ENCODE results near the gene DOK3. TPM values are rescaled to one million over a fixed set of nuclear protein-coding genes. Genes with fewer than 3 reads are reported as not detected.

DOK3 gene
- 10 to 100 TPM in 1 of 4 donors, 1 to 10 TPM in 3; 2.1 to 52.0 (median 5.5) TPM for total RNA-seq

GRCh38 chr5:177509381-177509951 lies at the start of gene DOK3:
TSS of gene DOK3 (minus strand) at chr5:177509826. CDS start at chr5:177509540, 286 bp downstream.
- peak in 2 of 3 donors; percentile 74 to 81 for DNase-seq
- Histone ChIP-seq H3K4me1 (peaks cover 0 to 13% (median 1%) of the 10 kb centered on the region in 4 donors), H3K4me3 (peak within 1 kb of the TSS; percentile 38 to 57 (median 44)), H3K27me3 (no peaks in the 10 kb centered on the region), H3K27ac (peak within 1 kb of the TSS; percentile 57 to 92 (median 68)), H3K36me3 (peaks cover 0 to 41% (median 0%) of the 10 kb centered on the region in 3 donors), H3K9me3 (no peaks in the 10 kb centered on the region)
- no peak for TF ChIP-seq POLR2A (IDR thresholded peaks at IDR 0.05)
- TF ChIP-seq CTCF (IDR thresholded peaks at IDR 0.05): no peak

GRCh38 chr5:177557796-177558195 lies 48.2 kb upstream of the DOK3 start:
- Histone ChIP-seq H3K4me3 (no peak overlapping the region), H3K27ac (no peak overlapping the region), H3K4me1 (peaks cover 0 to 22% (median 7%) of the 10 kb centered on the region in 4 donors), H3K36me3 (no peaks in the 10 kb centered on the region), H3K9me3 (no peaks in the 10 kb centered on the region), H3K27me3 (no peaks in the 10 kb centered on the region)
- no peak for DNase-seq
- no peak for TF ChIP-seq CTCF (IDR thresholded peaks at IDR 0.05)
- TF ChIP-seq POLR2A (IDR thresholded peaks at IDR 0.05): no peak

- Histone ChIP-seq H3K4me3 (no peak overlapping the region), H3K36me3 (peaks cover 0 to 3% (median 0%) of the 10 kb centered on the region in 3 donors), H3K4me1 (peaks cover 0 to 28% (median 8%) of the 10 kb centered on the region in 4 donors), H3K27me3 (no peaks in the 10 kb centered on the region), H3K9me3 (no peaks in the 10 kb centered on the region), H3K27ac (peak overlapping the region in 1 of 4 donors; percentile 0)
- peak in 1 of 3 donors; percentile 58 for DNase-seq
- TF ChIP-seq CTCF (IDR thresholded peaks at IDR 0.05): no peak
- TF ChIP-seq POLR2A (IDR thresholded peaks at IDR 0.05): no peak
Measured at GRCh38 chr5:177557041-177557647, 47.5 kb upstream of the DOK3 start.

GRCh38 chr5:177555665-177556064 lies 46.0 kb upstream of the DOK3 start:
- Histone ChIP-seq H3K4me1 (peaks cover 0 to 28% (median 8%) of the 10 kb centered on the region in 4 donors), H3K9me3 (no peaks in the 10 kb centered on the region), H3K4me3 (no peak overlapping the region), H3K27ac (no peak overlapping the region), H3K27me3 (no peaks in the 10 kb centered on the region), H3K36me3 (peaks cover 0 to 12% (median 0%) of the 10 kb centered on the region in 3 donors)
- no peak for DNase-seq
- no peak for TF ChIP-seq POLR2A (IDR thresholded peaks at IDR 0.05)
- TF ChIP-seq CTCF (IDR thresholded peaks at IDR 0.05): no peak

- peaks cover 0 to 28% (median 8%) of the 10 kb centered on the region in 4 donors for H3K4me1 ChIP-seq
- no peak overlapping the region for H3K27ac ChIP-seq
- H3K4me3 ChIP-seq: peak overlapping the region in 1 of 4 donors; percentile 70
Measured at GRCh38 chr5:177555228-177555627, 45.6 kb upstream of the DOK3 start.

More at GRCh38 chr5:177555228-177555627, 45.6 kb upstream of the DOK3 start:
- Histone ChIP-seq H3K27me3 (no peaks in the 10 kb centered on the region), H3K9me3 (no peaks in the 10 kb centered on the region), H3K36me3 (peaks cover 0 to 12% (median 0%) of the 10 kb centered on the region in 3 donors)
- DNase-seq: no peak
- TF ChIP-seq POLR2A (IDR thresholded peaks at IDR 0.05) (no peak), CTCF (IDR thresholded peaks at IDR 0.05) (no peak)
